Hepatocyte (in vitro differentiated cells): ENCODE measurements around the gene SNAI3.

Experiments
- CTCF ChIP-seq: fragments of 200-600 bp; sonication (generic); IDR thresholded peaks from 2 replicates; pipeline ENCODE4 v1.5.1; 2016; ENCODE audit warnings: antibody characterized with exemption, mild to moderate bottlenecking; ENCODE audit not compliant: poor library complexity
- EZH2 ChIP-seq: fragments of 200-600 bp; sonication (generic); IDR thresholded peaks from 2 replicates; pipeline ENCODE4 v1.6.1; 2016; ENCODE audit warnings: antibody characterized with exemption, mild to moderate bottlenecking, borderline replicate concordance

GRCh38 chr16:88730632-88731607 lies 44.6 kb upstream of the SNAI3 start:
- TF ChIP-seq CTCF, result no peak
- TF ChIP-seq EZH2, result no peak
